Activated naive CD4-positive, alpha-beta T cell treated with anti-CD3 and anti-CD28 coated beads, Interleukin-2, amount 50 U/mL, for 72 hours (primary cell): ENCODE results near the gene PRR5L. TPM values are rescaled to one million over a fixed set of nuclear protein-coding genes. Genes with fewer than 3 reads are reported as not detected.

ENCODE experiments used
- ATAC-seq, 2 donors: fragments of 150-1000 bp; cut with Tn5 transposase; 2 replicates each; pipeline ENCODE4 v1.10.0; 2021; ENCODE audit warnings: mild to moderate bottlenecking in 2 of 2, moderate library complexity in 2 of 2
- DNase-seq, 2 donors: peaks; one replicate each; pipeline ENCODE4 v3.0.0; 2021 to 2022; ENCODE audit warnings: low spot score in 2 of 2
- H3K27ac Mint-ChIP-seq, 2 donors: one replicate each; pipeline ENCODE4 v1.8.0; 2022; ENCODE audit warnings: mild to moderate bottlenecking in 2 of 2, mixed read lengths in 2 of 2
- H3K36me3 Mint-ChIP-seq, 2 donors: one replicate each; pipeline ENCODE4 v1.8.0; 2022; ENCODE audit warnings: mixed read lengths in 2 of 2
- H3K9me3 Mint-ChIP-seq, 2 donors: one replicate each; pipeline ENCODE4 v1.8.0; 2022; ENCODE audit warnings: mixed read lengths in 2 of 2
- total RNA-seq, 2 donors: library from RNA; stranded (reverse); gene quantifications; one replicate each; pipeline ENCODE4 v1.2.3, GENCODE V29; 2022

Gene PRR5L
- total RNA-seq = 10 to 100 TPM in 1 of 2 donors, 1 to 10 TPM in 1; 2.3 to 46.9 TPM

GRCh38 chr11:36295926-36296325 is at the start of gene PRR5L:
Gene PRR5L, plus strand, starts transcription at chr11:36296288. Its CDS starts 104,834 bp downstream, at chr11:36401122.
- Mint-ChIP-seq H3K36me3 (no peaks in the 10 kb centered on the region), H3K9me3 (no peaks in the 10 kb centered on the region), H3K27ac (no peak within 1 kb of the TSS)
- ATAC-seq (no peak), DNase-seq (no peak)

- Mint-ChIP-seq H3K27ac (no peak overlapping the region), H3K9me3 (peaks cover 0 to 3% of the 10 kb centered on the region in 2 donors), H3K36me3 (no peaks in the 10 kb centered on the region)
- ATAC-seq = no peak
- no peak for DNase-seq
Observed at GRCh38 chr11:36247493-36247892, 48.6 kb upstream of the PRR5L start.

GRCh38 chr11:36248436-36248835 is 47.7 kb upstream of the PRR5L start:
- H3K27ac Mint-ChIP-seq = no peak overlapping the region
- H3K36me3 Mint-ChIP-seq = no peaks in the 10 kb centered on the region
- H3K9me3 Mint-ChIP-seq = peaks cover 0 to 3% of the 10 kb centered on the region in 2 donors
- ATAC-seq = no peak
- no peak for DNase-seq

GRCh38 chr11:36249246-36249645 is 46.8 kb upstream of the PRR5L start:
- peak in 1 of 2 donors; percentile 85 for ATAC-seq

GRCh38 chr11:36251823-36252222 is 44.3 kb upstream of the PRR5L start:
- Mint-ChIP-seq H3K9me3 (peaks cover 0 to 3% of the 10 kb centered on the region in 2 donors), H3K36me3 (no peaks in the 10 kb centered on the region), H3K27ac (no peak overlapping the region)
- DNase-seq = no peak
- no peak for ATAC-seq

More at GRCh38 chr11:36249246-36249645, 46.8 kb upstream of the PRR5L start:
- peaks cover 0 to 3% of the 10 kb centered on the region in 2 donors for H3K9me3 Mint-ChIP-seq
- no peaks in the 10 kb centered on the region for H3K36me3 Mint-ChIP-seq
- no peak overlapping the region for H3K27ac Mint-ChIP-seq
- DNase-seq = no peak

GRCh38 chr11:36253238-36253637 is 42.9 kb upstream of the PRR5L start:
- no peak for ATAC-seq
- Mint-ChIP-seq H3K9me3 (peaks cover 0 to 3% of the 10 kb centered on the region in 2 donors), H3K36me3 (no peaks in the 10 kb centered on the region)

GRCh38 chr11:36254713-36255112 is 41.4 kb upstream of the PRR5L start:
- Mint-ChIP-seq H3K9me3 (peaks cover 0 to 3% of the 10 kb centered on the region in 2 donors), H3K36me3 (no peaks in the 10 kb centered on the region), H3K27ac (no peak overlapping the region)
- DNase-seq (no peak), ATAC-seq (no peak)

More at GRCh38 chr11:36253238-36253637, 42.9 kb upstream of the PRR5L start:
- no peak overlapping the region for H3K27ac Mint-ChIP-seq
- no peak for DNase-seq

GRCh38 chr11:36257351-36257750 is 38.7 kb upstream of the PRR5L start:
- ATAC-seq = no peak
- H3K36me3 Mint-ChIP-seq = no peaks in the 10 kb centered on the region
- no peak overlapping the region for H3K27ac Mint-ChIP-seq
- DNase-seq = no peak
- H3K9me3 Mint-ChIP-seq = no peaks in the 10 kb centered on the region

GRCh38 chr11:36258730-36259360 is 37.2 kb upstream of the PRR5L start:
- H3K27ac Mint-ChIP-seq = no peak overlapping the region
- no peaks in the 10 kb centered on the region for H3K36me3 Mint-ChIP-seq
- ATAC-seq = peak; percentile 22 to 68
- no peaks in the 10 kb centered on the region for H3K9me3 Mint-ChIP-seq
- peak in 1 of 2 donors; percentile 24 for DNase-seq

- DNase-seq = no peak
- no peak for ATAC-seq
- H3K27ac Mint-ChIP-seq = no peak overlapping the region
- no peaks in the 10 kb centered on the region for H3K36me3 Mint-ChIP-seq
- H3K9me3 Mint-ChIP-seq = no peaks in the 10 kb centered on the region
Observed at GRCh38 chr11:36261094-36261493, 35.0 kb upstream of the PRR5L start.

GRCh38 chr11:36264011-36264972 is 31.8 kb upstream of the PRR5L start:
- ATAC-seq = no peak
- DNase-seq = no peak
- Mint-ChIP-seq H3K36me3 (no peaks in the 10 kb centered on the region), H3K27ac (no peak overlapping the region), H3K9me3 (no peaks in the 10 kb centered on the region)

- ATAC-seq = no peak
- no peaks in the 10 kb centered on the region for H3K36me3 Mint-ChIP-seq
- H3K9me3 Mint-ChIP-seq = no peaks in the 10 kb centered on the region
- no peak overlapping the region for H3K27ac Mint-ChIP-seq
- DNase-seq = no peak
Observed at GRCh38 chr11:36264973-36265344, 31.1 kb upstream of the PRR5L start.

GRCh38 chr11:36265793-36266628 is 30.1 kb upstream of the PRR5L start:
- Mint-ChIP-seq H3K9me3 (no peaks in the 10 kb centered on the region), H3K27ac (no peak overlapping the region), H3K36me3 (peaks cover 0 to 5% of the 10 kb centered on the region in 2 donors)
- ATAC-seq (peak; percentile 70 to 79), DNase-seq (peak in 1 of 2 donors; percentile 69)

GRCh38 chr11:36266767-36267166 is 29.3 kb upstream of the PRR5L start:
- ATAC-seq (no peak), DNase-seq (no peak)
- peaks cover 3 to 11% of the 10 kb centered on the region in 2 donors for H3K36me3 Mint-ChIP-seq
- H3K27ac Mint-ChIP-seq = no peak overlapping the region
- no peaks in the 10 kb centered on the region for H3K9me3 Mint-ChIP-seq

GRCh38 chr11:36268337-36268985 is 27.6 kb upstream of the PRR5L start:
- ATAC-seq = no peak
- no peak for DNase-seq
- H3K36me3 Mint-ChIP-seq = peaks cover 14 to 22% of the 10 kb centered on the region in 2 donors
- H3K9me3 Mint-ChIP-seq = no peaks in the 10 kb centered on the region
- no peak overlapping the region for H3K27ac Mint-ChIP-seq

- H3K36me3 Mint-ChIP-seq = peaks cover 21 to 32% of the 10 kb centered on the region in 2 donors
- ATAC-seq = no peak
- DNase-seq = no peak
- no peak overlapping the region for H3K27ac Mint-ChIP-seq
- no peaks in the 10 kb centered on the region for H3K9me3 Mint-ChIP-seq
Observed at GRCh38 chr11:36270701-36271100, 25.4 kb upstream of the PRR5L start.
